D721Med (cell line): ENCODE data around the gene ZNF37A.

Experiments used
- DNase-seq: peaks from one replicate; pipeline ENCODE4 v3.0.0; 2011; ENCODE audit warnings: low spot score; ENCODE audit not compliant: insufficient read length
- FAIRE-seq: peaks from 2 replicates; lab custom pipeline; 2011; peaks lifted over from hg19 to GRCh38; lab: Jason Lieb, UNC
- CTCF ChIP-seq: IDR thresholded peaks from 2 replicates; pipeline ENCODE4 v1.5.1; 2012; ENCODE audit warnings: mild to moderate bottlenecking, control low read depth; ENCODE audit not compliant: insufficient read depth; ENCODE audit errors: missing control alignments

The ZNF37A gene

GRCh38 chr10:38156416-38157269 lies 62.5 kb downstream of the ZNF37A start:
- no peak for TF ChIP-seq CTCF
- DNase-seq = no peak
- no peak for FAIRE-seq

- no peak for DNase-seq
- no peak for TF ChIP-seq CTCF
- FAIRE-seq = no peak
Observed at GRCh38 chr10:38157270-38157685, 63.1 kb downstream of the ZNF37A start.

GRCh38 chr10:38159004-38159403 lies 64.9 kb downstream of the ZNF37A start:
- TF ChIP-seq CTCF = no peak
- no peak for DNase-seq
- FAIRE-seq = no peak

GRCh38 chr10:38163617-38164016 lies 69.5 kb downstream of the ZNF37A start:
- TF ChIP-seq CTCF = no peak
- FAIRE-seq = no peak
- no peak for DNase-seq

GRCh38 chr10:38174336-38174735 lies 80.2 kb downstream of the ZNF37A start:
- FAIRE-seq = no peak
- no peak for TF ChIP-seq CTCF
- DNase-seq = no peak

GRCh38 chr10:38184477-38184876 lies 90.3 kb downstream of the ZNF37A start:
- TF ChIP-seq CTCF = no peak
- no peak for FAIRE-seq

More at GRCh38 chr10:38184477-38184876, 90.3 kb downstream of the ZNF37A start:
- DNase-seq = no peak
